HG02623 (cell line): ENCODE data around the gene BSN.
"Not testable (repeated sequence)": the region's sequence is repeated elsewhere in the genome, so short reads cannot be mapped to it uniquely, and the experiment has no call there.

Source experiments
- ATAC-seq: cut with Tn5 transposase; IDR thresholded peaks from one replicate; pipeline ENCODE4 v1.9.1; 2021; ENCODE audit warnings: moderate library complexity; ENCODE audit not compliant: unreplicated experiment

Gene BSN

DNA sequence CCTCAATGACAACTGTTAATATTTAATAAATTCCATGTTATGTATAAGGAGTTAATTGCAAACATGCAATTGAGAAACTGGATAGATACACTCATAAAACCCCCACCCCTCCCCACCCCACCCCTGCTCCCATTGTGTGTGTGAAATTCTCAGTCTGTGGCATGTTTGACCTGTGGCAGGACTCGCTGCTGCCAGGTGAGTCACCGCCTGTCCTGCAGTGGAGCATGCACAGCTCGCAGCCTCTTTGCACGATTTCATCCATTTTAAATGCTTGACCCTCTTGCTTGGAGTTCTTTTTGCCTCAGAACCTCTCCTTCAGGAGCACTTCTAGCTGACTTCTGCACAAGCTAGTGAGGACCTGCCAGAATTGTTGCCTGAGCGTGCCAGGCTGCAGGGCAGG lies 114.6 kb downstream of the BSN start:
- ATAC-seq, result no peak

DNA sequence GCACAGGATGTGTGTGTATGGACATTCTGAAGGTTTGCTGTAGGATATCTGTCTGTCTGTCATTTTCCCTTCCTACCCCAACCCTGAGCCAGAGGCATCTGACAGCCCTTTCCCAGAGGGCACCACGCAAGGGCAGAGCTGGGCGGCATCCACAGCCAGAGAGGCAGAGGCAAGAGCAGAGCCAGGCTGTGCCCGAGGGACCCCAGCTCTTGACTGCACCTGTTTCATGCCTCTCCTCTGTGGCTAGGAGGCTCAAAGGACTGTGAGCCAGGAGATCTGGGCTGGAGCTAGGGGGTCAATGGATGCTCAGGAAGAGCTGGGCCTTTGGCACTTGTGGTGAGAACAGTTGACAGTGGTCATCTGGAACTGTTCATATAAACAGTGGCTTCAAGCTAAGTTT lies 115.1 kb downstream of the BSN start:
- no peak for ATAC-seq

DNA sequence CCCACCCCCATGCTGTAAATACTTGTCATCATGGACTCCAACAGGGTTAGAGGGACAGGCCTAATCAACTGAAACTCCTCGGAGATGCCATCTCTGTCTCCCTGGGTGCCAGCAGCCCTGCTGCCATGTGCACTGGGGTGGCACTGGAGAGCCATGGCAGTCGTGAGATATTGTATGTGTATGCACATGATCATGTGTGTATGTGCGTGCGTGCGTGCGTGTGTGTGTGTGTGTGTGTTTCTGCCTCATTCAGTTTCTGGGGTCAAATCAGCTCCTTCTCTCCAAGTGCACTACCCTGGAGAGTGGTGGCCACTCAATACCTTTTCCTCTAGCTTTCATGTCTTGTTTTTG lies 116.6 kb downstream of the BSN start:
- ATAC-seq, result no peak

DNA sequence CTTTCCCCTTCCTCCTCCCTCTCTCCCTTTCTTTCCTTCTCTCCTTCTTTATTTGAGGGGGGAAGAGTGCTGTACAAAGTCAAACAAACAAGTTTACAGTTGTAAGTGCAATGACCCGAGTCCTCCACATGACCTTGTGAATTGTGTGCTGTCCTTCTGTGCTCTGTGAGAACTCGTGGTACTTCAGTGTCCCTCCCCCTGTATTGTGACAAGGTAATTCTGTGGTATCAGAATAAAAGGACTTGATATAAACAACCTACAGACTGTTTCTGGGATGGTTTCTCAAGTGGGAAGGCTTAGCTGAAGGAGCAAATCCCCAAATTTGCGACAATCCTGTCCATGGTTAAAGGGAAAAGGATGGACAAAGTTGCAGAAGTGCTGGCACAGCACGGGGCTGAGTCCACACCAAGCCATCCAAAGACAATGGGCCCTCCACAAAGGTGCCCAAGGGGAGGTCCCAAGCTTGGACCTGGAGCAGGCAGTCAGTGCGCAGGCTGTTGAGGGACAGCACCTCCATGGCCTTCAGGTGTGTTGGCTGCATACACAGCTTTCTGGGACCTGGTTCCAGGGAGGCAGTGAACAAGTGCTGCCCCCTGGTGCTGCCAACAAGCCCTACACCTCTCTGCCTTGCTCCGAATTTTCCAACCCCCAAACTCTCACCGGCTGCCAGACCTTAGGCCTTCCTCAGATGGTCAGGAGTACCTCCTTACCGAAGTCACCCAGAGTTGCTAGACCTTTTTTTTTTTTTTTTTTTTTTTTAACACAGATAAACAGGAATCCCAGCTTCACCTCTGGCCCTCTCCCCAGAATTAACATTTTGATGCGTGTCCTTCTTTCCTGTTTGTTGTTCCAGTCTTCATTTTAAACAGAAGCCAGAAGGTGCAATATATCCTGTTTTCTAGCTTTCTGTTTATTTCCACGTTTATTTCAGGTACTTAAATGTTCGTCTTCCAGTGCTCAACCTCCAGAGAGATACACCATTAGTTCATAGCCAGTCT lies 117.3 kb downstream of the BSN start:
- no peak for ATAC-seq

DNA sequence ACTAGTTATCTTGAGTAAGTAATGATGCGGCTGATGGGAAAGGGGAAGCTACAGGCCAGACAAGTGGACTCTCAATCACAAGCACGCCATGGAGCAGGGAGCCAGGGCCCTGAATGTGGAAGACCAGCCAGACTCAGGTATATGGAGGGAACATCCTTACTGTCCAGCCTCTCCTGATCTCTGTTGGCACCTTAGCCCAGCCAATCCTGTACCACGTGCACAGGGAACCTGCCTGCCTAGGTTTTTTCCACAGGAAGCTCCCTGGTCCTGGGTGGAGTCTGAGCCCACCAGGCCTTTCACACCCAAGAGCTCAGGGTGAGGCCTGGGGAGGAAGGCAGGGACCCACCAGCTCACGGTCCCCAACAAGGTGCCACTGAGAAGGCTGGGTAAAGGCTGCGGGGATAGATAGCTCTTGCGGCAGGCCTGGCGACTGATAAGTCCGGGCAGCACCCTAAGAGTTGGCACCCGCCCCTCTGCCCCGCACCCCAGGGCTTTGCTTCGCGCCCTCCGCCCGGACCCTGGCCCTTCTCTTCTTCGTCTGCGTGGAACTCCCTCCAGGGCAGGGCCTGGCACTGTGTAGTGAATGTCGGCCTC lies 118.9 kb downstream of the BSN start:
- ATAC-seq, result no peak

DNA sequence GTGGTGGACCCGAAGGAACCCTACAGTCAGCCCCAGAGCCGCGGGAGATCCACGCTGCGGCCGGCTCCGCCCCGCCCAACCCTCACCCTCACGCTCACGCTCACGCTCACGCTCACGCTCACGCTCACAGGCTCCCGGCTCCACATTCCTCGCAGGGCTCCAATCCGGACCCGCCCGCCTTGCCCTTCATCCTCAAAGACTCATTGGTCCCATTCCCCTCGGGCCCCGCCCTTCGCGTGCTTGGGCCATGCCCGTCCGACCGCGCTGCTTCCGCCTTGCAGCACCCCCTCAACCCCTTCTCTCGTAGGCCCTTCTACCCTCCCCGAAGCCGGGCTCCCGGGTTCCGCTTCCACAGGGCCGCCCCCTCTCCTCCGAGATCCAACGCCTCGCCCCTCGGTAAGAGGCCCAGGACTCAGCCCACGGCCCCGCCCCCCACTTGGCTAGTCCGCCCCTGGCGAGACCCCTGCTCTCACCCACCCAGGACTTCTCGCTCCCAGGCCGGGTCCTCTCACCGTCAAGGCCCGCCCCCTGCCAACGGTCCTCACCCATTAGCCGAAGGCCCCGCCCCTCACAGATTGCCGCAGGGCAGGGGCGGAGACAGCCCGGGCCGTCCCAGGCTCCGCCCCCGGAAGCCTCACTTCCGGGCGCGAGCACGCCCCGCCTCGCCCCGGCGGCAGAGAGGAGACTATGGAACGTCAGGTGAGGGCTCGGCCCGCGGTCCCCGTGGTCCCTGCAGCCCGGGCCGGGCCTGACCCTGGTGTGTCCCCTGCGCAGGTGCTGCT lies 119.6 kb downstream of the BSN start, which contains the start of gene APEH:
Gene APEH (plus strand): TSS at position 637 of the 782 bp plus-strand sequence. CDS start 51 bp downstream, at position 688.
- ATAC-seq, result peak; percentile 69

DNA sequence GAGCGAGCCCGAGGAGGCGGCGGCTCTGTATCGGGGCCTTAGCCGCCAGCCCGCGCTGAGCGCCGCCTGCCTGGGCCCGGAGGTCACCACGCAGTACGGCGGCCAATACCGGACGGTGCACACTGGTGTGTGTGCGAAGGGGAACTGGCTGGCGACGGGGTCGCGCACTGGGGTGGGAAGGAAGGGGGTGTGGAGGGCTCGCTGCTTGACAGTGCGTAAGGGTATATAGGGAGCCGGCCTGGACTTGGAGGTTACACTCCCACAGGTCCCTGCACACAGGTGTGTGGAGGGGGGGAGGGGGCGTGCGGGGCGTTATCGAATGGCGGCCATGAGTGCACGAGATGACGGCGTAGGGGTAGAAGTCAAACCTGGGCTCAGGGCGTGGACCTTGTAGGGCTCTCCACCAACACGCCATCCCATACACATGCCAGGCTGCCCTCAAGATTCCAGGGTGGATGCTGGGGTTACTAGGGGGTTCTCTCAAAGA lies 120.3 kb downstream of the BSN start:
- ATAC-seq, result peak; percentile 11

DNA sequence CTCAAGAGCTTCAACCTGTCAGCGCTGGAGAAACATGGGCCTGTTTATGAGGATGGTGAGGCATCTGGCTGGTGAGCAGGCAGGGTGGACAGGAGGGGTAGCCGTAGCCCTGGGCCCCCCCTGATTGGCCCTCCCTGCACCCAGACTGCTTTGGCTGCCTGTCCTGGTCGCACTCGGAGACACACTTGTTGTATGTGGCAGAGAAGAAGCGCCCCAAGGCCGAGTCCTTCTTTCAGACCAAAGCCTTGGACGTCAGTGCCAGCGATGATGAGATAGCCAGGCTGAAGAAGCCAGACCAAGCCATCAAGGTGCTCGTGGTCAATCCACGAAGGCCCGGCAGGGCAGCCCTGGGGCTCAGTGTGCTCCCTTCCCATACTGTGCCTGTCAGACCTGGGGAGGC lies 121.6 kb downstream of the BSN start:
- no peak for ATAC-seq

DNA sequence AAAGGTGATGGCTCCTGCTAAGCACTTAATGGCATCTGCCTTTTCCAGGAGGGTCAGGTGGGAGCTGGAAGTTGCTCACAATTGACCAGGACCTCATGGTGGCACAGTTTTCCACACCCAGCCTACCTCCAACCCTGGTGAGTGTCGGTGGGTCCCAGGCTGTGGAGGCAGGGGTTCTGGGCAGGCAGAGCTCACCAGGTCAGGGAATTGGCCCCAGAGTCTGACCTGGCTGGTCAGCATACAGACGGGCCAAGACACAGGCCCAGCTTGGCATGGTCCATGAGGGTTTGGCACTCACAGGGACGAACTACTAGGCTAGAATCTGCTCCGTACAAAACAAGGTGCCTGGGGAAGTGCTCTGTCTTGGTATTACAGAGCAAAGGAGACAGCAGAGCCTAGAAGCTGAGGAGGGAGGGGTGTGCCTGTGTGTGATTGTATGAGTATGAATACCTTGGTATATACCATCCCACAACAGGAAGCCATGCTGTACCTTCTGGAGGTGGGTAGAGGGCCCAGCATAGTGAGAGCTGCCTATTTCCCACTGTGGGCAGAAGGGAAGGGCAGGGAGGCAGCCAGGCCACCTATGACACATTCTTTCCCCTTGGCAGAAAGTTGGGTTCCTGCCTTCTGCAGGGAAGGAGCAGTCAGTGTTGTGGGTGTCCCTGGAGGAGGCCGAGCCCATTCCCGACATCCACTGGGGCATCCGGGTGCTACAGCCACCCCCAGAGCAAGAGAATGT lies 126.4 kb downstream of the BSN start:
- ATAC-seq, result no peak

DNA sequence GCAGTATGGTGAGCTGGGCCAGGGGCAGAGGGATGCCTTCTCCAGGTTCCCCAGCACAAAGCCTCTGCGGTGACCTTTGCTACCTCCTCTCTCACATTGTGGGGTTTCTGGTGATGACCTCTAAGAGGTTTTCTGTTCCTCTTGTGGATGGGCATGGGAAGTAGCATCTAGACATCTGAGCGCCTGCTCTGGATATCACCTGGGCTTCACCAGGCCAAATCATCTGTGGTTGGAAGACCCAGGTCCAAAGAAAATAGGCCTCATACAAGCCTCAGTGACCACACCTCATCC lies 126.9 kb downstream of the BSN start:
- no peak for ATAC-seq

DNA sequence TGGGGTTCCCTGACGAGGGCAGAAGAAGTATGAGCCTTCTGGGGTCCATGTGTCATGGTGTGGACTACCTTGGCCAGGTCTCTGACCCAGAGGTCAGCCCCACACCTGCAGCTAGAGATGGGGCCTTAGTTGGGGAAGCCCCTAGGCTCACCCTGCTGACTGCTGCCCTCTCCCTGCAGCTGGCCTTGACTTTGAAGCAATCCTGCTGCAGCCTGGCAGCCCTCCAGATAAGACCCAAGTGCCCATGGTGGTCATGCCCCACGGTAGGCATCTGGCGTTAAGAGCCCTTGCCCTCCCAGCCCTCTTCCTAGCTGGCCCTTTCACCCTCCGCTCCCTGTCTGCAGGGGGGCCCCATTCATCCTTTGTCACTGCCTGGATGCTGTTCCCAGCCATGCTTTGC lies 127.3 kb downstream of the BSN start:
- ATAC-seq, result no peak

DNA sequence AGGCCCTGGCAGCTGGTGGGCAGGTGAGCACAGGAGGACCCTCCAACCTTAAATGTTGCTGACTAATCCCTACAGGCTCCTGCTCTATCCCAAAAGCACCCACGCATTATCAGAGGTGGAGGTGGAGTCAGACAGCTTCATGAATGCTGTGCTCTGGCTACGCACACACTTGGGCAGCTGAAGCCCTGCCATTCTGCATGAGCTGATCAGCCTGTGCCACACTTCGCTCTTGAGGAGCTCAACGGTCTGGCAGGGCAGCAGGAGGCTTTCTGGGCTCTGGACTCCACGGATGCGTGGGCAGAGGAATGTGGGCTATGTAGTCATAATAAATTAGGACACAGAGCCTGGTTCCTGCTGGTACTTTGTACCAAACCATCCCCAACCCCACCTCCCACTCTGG lies 128.9 kb downstream of the BSN start:
- no peak for ATAC-seq

DNA sequence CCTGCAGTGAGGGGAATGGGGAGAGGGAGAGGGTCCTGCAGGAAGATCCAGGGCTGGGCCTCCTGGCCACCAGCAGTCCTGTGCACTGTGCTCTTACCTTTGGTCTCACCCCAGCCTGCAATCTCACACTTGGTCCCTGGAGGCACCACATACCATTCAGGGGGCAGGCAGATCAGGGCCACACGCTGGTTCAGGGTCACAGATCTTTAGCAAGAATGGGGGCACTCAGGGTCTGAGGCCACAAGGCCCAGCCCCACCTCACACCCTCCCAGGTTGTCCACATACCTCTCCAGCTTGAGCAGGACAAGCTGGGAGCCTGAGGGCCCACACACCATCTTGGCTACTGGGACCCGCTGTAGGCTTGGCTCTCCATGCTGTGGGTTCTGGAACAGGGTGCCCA lies 130.2 kb downstream of the BSN start:
- not testable (repeated sequence) for ATAC-seq

DNA sequence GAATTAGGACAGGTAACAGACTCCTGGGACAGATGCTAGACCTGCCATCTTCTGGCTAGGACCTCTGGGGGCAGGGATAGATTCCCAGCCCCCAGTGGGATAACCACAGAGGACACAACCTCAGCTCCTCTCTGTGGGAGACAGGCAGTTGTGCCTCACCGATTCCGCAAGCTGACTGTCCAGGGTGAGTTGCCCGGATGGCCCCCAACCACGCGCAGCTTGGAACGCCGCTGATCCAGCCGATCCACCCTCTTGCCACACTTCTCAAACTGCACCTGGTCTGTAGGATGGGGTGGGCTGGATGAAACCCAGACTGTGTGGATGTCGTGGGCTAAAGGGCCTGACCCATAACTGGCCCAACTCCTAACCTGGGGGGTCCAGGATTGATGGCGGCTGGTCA lies 130.8 kb downstream of the BSN start:
- not testable (repeated sequence) for ATAC-seq

DNA sequence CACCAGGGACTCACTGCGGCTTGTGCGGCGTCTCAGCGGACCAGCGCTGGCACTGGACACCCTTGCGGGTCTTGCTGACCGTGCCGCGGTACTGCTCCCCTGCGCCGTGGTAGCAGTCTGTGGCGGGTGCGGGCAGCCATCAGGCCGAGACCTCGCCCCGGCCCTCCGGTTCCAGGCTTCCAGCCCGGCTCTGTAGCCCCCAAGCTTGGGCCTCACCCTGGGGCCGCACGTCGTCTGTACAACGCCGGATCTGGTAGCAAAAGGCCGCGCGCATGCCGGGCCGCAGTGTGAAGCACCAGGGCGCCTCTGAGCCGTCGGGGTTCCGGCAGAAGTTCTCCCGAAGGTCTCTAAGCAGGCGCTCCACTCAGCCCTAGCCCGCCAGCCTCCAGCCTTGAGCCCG lies 131.6 kb downstream of the BSN start:
- not testable (repeated sequence) for ATAC-seq

DNA sequence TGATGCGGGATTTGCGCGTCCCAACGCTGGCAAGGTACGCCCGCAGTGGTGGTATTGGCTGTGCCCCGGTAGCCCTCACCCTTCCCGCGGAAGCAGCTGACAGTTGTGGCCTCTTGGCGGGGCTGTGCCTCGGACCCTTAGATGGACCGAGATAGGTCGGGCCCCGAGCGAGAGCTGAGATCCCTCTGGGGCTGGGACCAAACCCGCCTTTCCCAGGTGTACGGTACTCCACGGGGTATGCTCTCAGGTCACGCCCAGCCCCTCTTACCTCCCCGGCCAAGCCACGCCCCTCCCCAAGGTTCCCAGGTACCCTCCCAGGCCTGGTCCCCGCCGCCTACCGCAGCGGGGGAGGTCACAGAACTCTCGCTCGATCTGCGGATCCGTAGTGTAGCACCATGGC lies 132.1 kb downstream of the BSN start:
- not testable (repeated sequence) for ATAC-seq

DNA sequence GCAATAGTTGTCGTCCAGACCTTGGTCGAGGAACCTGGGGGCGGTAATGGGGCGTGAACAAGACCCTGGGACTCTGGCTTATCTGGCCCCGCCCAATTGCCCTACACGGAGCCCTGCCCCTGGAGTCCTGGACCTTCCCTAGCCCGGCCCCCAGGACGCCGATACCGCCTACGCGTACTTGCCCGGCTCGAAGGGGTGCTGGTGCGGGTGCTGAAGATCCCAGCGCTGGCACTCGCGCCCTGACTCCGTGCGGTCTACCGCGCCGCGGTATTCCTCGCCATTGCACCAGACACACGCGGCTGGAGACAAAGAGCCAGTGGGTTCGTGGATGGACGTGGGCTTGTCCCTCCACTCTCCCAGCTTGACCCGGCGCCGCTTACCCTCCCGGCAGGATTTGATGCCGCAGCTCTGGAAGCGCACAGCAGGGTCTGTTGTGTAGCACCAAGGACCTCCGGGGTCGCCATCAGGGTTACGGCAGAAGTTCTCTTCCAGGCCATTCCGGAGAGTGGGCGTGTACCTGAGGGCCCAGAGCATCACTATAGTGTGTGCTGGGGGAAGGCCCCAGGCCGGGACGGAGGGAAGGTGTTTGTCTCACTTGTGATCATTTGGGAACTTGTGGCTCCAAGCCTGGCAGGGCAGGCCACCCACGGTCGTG lies 132.6 kb downstream of the BSN start:
- ATAC-seq, result not testable (repeated sequence)

DNA sequence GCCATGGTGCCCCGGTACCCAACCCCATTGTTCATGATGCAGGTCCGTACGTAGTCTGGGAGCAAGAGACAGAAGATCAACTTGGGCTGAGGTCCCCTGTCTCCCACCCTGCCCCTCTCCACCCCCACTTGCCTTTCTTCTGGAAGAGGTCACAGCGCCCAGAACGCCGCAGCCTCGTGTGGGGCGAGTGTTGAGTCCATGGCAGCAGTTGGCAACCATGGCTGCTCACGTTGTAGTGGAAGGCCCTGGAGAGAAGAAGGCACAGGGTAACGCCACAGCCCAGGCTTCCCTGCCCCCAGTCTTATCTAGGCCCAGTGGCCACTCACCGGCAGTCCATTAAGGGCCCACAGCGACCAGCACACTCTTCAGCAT lies 133.1 kb downstream of the BSN start:
- ATAC-seq, result not testable (repeated sequence)

DNA sequence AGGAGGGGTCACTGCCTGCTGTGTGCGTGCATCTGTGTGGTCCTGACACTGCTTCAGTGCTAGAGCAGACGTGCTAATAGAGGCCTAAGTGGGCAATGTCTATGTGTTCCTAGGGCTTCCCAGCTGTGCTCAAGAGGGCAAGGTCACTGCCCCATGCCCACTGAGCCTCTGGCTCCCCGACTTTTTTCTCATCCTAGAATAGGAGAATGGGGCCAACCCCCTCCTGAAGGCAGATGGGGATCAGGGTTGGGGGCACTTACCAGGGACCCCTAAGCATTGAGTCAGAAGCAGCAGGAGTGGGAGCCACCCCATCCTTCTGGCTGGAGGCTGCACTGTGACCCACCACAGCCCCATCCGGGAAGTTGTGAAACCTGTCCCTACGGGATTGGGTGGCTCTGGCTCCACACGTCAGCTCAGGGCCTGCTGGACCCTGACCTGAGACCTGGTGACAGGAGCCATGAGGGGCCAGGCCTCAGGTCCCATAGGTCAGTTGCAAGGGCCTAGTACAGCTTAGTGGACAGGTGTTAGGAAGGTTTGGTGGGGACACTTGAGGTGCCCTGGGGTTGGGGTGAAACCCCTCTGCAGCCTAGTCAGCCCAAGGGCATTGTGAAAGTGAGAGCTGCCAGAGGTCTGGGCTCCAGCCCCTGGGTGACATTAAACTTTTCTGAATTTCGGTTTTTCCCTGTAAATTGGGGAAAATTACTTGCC lies 134.2 kb downstream of the BSN start:
- not testable (repeated sequence) for ATAC-seq
